Omental fat pad (tissue), 4 donors: ENCODE measurements around the gene KIF3A. TPM values are rescaled to one million over a fixed set of nuclear protein-coding genes. Genes with fewer than 3 reads are reported as not detected.
A peak's percentile ranks its signal among the peaks of the same experiment; 100 is the strongest.

Source experiments
- ATAC-seq: fragments of 150-250 bp; one replicate; pipeline ENCODE4 v1.9.1; 2016; ENCODE audit warnings: mild to moderate bottlenecking, moderate library complexity; ENCODE audit not compliant: low FRiP score
- DNase-seq: peaks from one replicate; pipeline ENCODE4 v3.0.0-alpha.2; 2019; ENCODE audit warnings: low spot score
- CTCF ChIP-seq, 3 donors: fragments of 450-650 bp; IDR thresholded peaks; one replicate each; pipeline ENCODE4 v1.5.1; 2016 to 2017; ENCODE audit warnings: antibody characterized with exemption in 3 of 3, mild to moderate bottlenecking in 3 of 3, moderate library complexity in 2 of 3
- total RNA-seq, 4 donors: library from RNA; depleted of rRNA; stranded (reverse); fragments of >200 nt; gene quantifications; one replicate each; pipeline ENCODE4 v1.1.0, GENCODE V29; 2016

KIF3A gene
- total RNA-seq, 4 donors from 2014 or later: 4.4 to 10.4 (median 5.9) TPM

- ATAC-seq (no peak), DNase-seq (no peak)
- TF ChIP-seq CTCF (IDR thresholded peaks at IDR 0.05): no peak
These were observed 12.2 kb upstream of the KIF3A start for GRCh38 chr5:132749506-132749905.

- DNase-seq: no peak
- ATAC-seq: no peak
- no peak for TF ChIP-seq CTCF (IDR thresholded peaks at IDR 0.05)
These were observed 11.2 kb upstream of the KIF3A start for GRCh38 chr5:132748522-132749000.

GRCh38 chr5:132747616-132748440, 10.5 kb upstream of the KIF3A start:
- no peak for ATAC-seq

GRCh38 chr5:132746954-132747615, 9.7 kb upstream of the KIF3A start, which contains the start of gene CCNI2:
TSS of gene CCNI2 (plus strand) at chr5:132747426. CDS start at chr5:132747496, 70 bp downstream.
- DNase-seq: no peak
- peak; percentile 65 for ATAC-seq
- no peak for TF ChIP-seq CTCF (IDR thresholded peaks at IDR 0.05)

More at GRCh38 chr5:132747616-132748440, 10.5 kb upstream of the KIF3A start:
- DNase-seq: no peak
- TF ChIP-seq CTCF (IDR thresholded peaks at IDR 0.05): no peak

- TF ChIP-seq CTCF (IDR thresholded peaks at IDR 0.05): no peak
- ATAC-seq (no peak), DNase-seq (no peak)
These were observed 9.2 kb upstream of the KIF3A start for GRCh38 chr5:132746592-132746953.

- TF ChIP-seq CTCF (IDR thresholded peaks at IDR 0.05): no peak
- no peak for ATAC-seq
- DNase-seq: no peak
These were observed 7.3 kb upstream of the KIF3A start for GRCh38 chr5:132744659-132745058.
